Neural cell (in vitro differentiated cells): ENCODE data around the gene CDC42EP5.

Experiments
- EZH2 ChIP-seq: fragments of 200-600, 300-800 bp; shearing (Covaris generic), sonication (generic); IDR thresholded peaks from 2 replicates; pipeline ENCODE4 v1.6.1; 2014; ENCODE audit warnings: antibody characterized with exemption, low read length, borderline replicate concordance, mild to moderate bottlenecking; ENCODE audit not compliant: insufficient read depth, poor library complexity, severe bottlenecking
- POLR2AphosphoS5 ChIP-seq: IDR thresholded peaks from 2 replicates; pipeline ENCODE4 v1.6.1; 2012
- RAD21 ChIP-seq: fragments of 450-650 bp; conservative IDR thresholded peaks from 2 replicates; pipeline ENCODE4 v1.6.1; 2014; ENCODE audit warnings: antibody characterized with exemption, mild to moderate bottlenecking, moderate library complexity
- SMC3 ChIP-seq: fragments of 450-650 bp; conservative IDR thresholded peaks from 2 replicates; pipeline ENCODE4 v1.6.1; 2014; ENCODE audit warnings: antibody characterized with exemption, mild to moderate bottlenecking, moderate library complexity; ENCODE audit not compliant: poor library complexity
- TAF1 ChIP-seq: IDR thresholded peaks from 2 replicates; pipeline ENCODE4 v1.6.1; 2012; ENCODE audit warnings: low read depth
- TF ChIP-seq, protein P1 (sequence below): fragments of 450-650 bp; IDR thresholded peaks from 2 replicates; pipeline ENCODE4 v1.5.1; 2014; ENCODE audit warnings: antibody characterized with exemption, mild to moderate bottlenecking, moderate library complexity; ENCODE audit not compliant: poor library complexity, severe bottlenecking

DNA sequence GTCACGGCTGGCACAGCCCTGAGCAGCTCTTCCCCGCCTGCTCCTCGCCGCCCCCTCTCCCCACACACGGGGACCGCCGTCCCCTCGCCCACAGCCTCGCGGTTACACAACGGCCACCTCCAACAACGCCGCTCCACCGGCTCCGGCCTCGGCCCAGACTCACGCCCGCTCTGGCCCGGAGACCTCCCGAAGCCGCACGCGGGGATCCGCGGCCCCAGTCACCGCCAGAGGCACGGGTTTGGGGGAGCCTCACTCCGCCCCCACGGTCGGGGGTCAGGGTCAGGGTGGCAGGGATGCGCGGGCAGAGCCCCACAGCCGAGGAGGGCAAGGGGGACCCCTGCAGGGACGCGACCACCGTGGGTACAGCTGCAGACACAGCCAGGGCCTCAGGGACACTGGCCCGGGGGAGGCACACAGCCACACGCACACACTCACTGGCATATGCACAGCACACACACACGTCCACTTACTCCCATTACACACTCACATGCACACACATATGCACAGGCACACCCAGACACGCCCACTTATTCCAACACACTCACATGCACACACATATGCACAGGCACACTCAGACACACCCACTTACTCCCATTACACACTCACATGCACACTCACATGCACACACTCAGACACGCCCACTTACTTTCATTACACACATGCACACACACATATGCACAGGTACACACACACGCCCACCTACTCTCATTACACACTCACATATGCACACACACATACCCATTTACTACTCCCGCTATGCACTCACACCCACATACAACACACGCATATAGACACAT lies 56.2 kb downstream of the CDC42EP5 start:
- TF ChIP-seq, protein P1, sequence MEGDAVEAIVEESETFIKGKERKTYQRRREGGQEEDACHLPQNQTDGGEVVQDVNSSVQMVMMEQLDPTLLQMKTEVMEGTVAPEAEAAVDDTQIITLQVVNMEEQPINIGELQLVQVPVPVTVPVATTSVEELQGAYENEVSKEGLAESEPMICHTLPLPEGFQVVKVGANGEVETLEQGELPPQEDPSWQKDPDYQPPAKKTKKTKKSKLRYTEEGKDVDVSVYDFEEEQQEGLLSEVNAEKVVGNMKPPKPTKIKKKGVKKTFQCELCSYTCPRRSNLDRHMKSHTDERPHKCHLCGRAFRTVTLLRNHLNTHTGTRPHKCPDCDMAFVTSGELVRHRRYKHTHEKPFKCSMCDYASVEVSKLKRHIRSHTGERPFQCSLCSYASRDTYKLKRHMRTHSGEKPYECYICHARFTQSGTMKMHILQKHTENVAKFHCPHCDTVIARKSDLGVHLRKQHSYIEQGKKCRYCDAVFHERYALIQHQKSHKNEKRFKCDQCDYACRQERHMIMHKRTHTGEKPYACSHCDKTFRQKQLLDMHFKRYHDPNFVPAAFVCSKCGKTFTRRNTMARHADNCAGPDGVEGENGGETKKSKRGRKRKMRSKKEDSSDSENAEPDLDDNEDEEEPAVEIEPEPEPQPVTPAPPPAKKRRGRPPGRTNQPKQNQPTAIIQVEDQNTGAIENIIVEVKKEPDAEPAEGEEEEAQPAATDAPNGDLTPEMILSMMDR: no peak
- TF ChIP-seq POLR2AphosphoS5 (no peak), RAD21 (no peak), TAF1 (no peak), EZH2 (no peak), SMC3 (no peak)
